ENCODE data around the gene MMP11.

MMP11 gene

GRCh38 chr22:23803001-23803819 lies 30.6 kb downstream of the MMP11 start:
- no peak for DNase-seq (ENCODE audit: low spot score)

GRCh38 chr22:23804781-23805291 lies 32.2 kb downstream of the MMP11 start:
- DNase-seq (ENCODE audit: low spot score), result no peak

GRCh38 chr22:23806837-23807236 lies 34.2 kb downstream of the MMP11 start:
- no peak for DNase-seq (ENCODE audit: low spot score)

- no peak for DNase-seq (ENCODE audit: low spot score)
Measured at GRCh38 chr22:23812378-23812777, 39.7 kb downstream of the MMP11 start.

GRCh38 chr22:23815541-23816155 lies 43.0 kb downstream of the MMP11 start:
- no peak for DNase-seq (ENCODE audit: low spot score)

- DNase-seq (ENCODE audit: low spot score), result no peak
Measured at GRCh38 chr22:23816156-23816976, 43.7 kb downstream of the MMP11 start.

GRCh38 chr22:23817146-23817545 lies 44.5 kb downstream of the MMP11 start:
- DNase-seq (ENCODE audit: low spot score), result no peak

GRCh38 chr22:23818541-23818940 lies 45.9 kb downstream of the MMP11 start:
- no peak for DNase-seq (ENCODE audit: low spot score)

GRCh38 chr22:23820748-23821211 lies 48.1 kb downstream of the MMP11 start:
- no peak for DNase-seq (ENCODE audit: low spot score)

GRCh38 chr22:23822101-23822671 lies 49.5 kb downstream of the MMP11 start:
- DNase-seq (ENCODE audit: low spot score), result no peak

GRCh38 chr22:23823331-23823791 lies 50.7 kb downstream of the MMP11 start:
- DNase-seq (ENCODE audit: low spot score), result no peak

GRCh38 chr22:23824476-23825245 lies 52.0 kb downstream of the MMP11 start:
- no peak for DNase-seq (ENCODE audit: low spot score)

- no peak for DNase-seq (ENCODE audit: low spot score)
Measured at GRCh38 chr22:23825246-23825905, 52.7 kb downstream of the MMP11 start.

GRCh38 chr22:23826510-23827350 lies 54.1 kb downstream of the MMP11 start:
- DNase-seq (ENCODE audit: low spot score), result no peak

- DNase-seq (ENCODE audit: low spot score), result no peak
Measured at GRCh38 chr22:23827351-23827995, 54.8 kb downstream of the MMP11 start.

GRCh38 chr22:23828800-23829680 lies 56.4 kb downstream of the MMP11 start:
- no peak for DNase-seq (ENCODE audit: low spot score)

GRCh38 chr22:23829845-23830372 lies 57.3 kb downstream of the MMP11 start:
- DNase-seq (ENCODE audit: low spot score), result no peak

GRCh38 chr22:23831261-23831660 lies 58.6 kb downstream of the MMP11 start:
- no peak for DNase-seq (ENCODE audit: low spot score)
